GM19397 (cell line): ENCODE measurements around the gene SWSAP1.
"Not testable (repeated sequence)": the region's sequence is repeated elsewhere in the genome, so short reads cannot be mapped to it uniquely, and the experiment has no call there.

Experiments used
- ATAC-seq: cut with Tn5 transposase; IDR thresholded peaks from one replicate; pipeline ENCODE4 v1.9.1; 2021; ENCODE audit warnings: mild to moderate bottlenecking, moderate library complexity; ENCODE audit not compliant: unreplicated experiment

The SWSAP1 gene, protein sequence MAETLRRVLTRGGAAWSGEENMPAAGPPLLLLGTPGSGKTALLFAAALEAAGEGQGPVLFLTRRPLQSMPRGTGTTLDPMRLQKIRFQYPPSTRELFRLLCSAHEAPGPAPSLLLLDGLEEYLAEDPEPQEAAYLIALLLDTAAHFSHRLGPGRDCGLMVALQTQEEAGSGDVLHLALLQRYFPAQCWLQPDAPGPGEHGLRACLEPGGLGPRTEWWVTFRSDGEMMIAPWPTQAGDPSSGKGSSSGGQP

DNA sequence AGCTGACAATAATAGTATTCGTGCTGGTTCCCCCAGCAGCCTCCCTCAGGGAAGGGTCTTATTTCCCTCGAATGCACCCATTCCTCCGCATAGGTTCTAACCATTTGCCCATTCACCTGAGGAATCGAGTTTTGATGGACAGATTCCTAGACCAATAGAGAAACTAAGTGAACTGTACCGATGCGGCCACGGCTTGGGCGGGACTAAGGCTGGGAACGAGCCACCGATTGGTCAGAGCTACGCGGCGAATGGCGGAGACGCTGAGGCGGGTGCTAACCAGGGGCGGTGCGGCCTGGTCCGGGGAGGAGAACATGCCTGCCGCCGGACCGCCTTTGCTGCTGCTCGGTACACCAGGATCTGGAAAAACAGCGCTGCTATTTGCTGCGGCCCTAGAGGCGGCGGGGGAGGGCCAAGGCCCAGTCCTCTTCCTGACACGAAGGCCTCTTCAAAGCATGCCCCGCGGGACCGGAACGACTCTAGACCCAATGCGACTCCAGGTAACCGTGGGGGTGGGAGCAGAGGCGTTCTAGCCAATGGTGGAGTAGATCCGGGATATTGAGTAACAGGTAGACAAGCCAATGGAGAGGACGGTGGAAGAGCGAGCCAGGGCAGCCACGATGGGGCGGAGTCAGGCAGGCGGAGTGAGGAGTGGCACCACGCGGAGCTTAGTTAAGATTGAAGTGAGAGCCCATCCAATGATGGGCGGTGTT lies at the start of gene SWSAP1:
Gene SWSAP1 (plus strand): TSS at position 234 of the 710 bp plus-strand sequence. CDS start 15 bp downstream, at position 249.
- ATAC-seq, result peak; percentile 90

DNA sequence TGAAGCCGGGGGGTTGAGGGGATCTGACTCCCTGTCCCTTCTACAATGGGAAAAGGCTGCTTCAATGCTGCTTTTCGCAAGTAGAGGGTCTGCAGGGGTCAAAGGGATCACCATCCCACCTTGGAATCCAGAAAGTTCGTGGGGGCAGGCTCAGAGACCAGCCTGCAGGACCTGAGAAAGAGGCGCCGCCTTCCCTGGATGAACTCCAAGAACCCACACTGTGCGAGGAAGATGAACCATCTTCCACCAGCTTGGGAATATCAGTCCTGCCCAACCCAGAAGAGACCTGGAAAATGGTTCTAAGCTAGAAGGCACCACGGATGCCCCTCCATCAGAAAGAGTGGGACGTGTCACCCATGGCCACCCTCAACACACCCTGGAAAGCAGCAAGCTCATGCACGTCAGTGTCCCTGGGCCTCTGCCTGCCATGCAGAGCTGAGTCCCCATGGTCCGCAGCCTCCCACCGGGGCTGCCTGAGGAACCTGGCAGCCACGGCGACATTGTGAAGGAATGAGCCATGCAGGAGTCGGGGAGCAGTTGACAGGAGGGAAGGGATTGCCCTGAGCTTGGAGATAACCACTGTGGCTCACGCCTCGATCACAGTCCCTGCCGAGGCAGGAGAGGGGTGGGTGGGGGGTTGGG lies 49.6 kb upstream of the SWSAP1 start:
- ATAC-seq, result no peak

DNA sequence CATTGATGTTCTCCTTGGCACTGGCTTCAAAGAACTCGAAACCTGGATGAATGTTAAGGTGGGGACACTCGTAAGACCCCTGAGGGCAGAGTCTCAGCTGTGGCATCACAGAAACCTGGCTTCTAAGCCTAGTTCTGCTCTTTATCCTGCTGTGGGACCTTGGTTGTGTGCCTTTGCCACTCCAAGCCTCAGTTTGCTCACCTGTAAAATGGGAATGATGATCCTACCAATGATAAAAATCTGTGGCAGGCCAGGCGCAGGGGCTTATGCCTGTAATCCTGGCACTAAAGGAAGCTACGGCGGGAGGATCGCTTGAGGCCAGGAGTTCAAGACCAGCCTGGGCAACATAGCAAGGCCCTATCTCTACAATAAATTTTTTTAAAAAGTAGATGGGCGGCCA lies 48.9 kb upstream of the SWSAP1 start:
- no peak for ATAC-seq

DNA sequence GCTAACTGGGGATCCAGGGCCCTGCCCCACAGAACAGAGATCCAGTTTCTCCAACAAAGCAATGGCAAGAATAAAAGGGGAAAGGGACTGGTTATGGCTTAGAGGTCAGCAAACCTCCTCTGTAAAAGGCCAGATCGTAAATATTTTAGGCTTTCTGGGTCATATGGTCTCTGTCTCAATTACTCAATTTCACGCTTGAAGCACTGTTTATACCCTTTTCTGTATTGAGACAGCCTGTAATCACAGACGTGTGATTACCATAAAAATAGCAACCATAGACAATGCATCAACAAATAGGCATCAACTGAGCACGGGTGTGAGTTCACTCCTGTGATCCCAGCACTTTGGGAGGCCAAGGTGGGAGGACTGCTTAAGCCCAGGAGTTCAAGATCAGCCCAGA lies 44.3 kb upstream of the SWSAP1 start:
- no peak for ATAC-seq

DNA sequence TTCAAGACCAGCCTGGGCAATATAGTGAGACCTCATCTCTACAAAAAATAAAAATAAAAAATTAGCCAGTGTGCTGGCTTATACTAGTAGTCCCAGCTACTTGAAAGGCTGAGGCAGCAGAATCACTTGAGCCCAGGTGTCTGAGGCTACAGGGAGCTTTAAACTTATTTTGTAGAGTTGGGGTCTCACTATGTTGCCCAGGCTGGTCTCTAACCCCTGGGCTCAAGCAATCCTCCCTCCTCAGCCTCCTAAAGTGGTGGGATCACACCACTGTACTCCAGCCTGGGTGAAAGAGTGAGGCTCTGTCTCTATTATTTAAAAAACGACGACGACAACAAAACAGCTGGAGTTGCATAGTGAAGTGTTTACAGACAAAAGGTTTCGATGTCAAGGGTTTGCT lies 43.0 kb upstream of the SWSAP1 start:
- no peak for ATAC-seq

DNA sequence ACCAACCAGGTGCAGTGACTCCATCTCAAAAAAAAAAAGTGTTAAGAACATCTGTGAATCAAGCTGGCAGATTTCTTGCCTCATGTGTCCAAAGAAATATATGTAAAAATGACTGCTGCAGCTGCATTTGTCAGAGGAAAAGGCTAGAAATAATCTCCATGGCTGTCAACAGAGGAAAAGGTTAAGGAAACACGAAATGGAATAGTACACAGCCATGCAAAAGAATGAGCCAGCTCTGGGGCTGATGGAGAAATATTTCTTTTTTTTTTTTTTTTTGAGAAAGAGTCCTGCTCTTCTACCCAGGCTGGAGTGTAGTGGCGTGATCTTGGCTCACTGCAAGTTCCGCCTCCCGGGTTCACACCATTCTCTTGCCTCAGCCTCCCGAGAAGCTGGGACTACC lies 41.6 kb upstream of the SWSAP1 start:
- ATAC-seq, result no peak

DNA sequence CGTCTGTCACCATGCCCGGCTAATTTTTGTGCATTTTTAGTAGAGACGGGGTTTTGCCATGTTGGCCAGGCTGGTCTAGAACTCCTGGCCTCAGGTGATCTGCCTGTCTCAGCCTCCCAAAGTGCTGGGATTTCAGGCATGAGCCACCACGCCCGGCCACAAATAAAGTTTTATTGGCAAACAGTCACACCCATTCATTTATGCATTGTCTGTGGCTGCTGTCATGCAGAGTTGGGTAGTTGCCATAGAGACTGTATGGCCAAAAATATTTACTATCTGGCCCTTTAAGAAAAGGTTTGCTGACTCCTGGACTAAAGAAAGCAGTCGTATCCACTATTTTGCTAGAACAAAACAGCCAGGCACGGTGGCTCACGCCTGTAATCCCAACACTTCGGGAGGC lies 40.6 kb upstream of the SWSAP1 start:
- not testable (repeated sequence) for ATAC-seq

DNA sequence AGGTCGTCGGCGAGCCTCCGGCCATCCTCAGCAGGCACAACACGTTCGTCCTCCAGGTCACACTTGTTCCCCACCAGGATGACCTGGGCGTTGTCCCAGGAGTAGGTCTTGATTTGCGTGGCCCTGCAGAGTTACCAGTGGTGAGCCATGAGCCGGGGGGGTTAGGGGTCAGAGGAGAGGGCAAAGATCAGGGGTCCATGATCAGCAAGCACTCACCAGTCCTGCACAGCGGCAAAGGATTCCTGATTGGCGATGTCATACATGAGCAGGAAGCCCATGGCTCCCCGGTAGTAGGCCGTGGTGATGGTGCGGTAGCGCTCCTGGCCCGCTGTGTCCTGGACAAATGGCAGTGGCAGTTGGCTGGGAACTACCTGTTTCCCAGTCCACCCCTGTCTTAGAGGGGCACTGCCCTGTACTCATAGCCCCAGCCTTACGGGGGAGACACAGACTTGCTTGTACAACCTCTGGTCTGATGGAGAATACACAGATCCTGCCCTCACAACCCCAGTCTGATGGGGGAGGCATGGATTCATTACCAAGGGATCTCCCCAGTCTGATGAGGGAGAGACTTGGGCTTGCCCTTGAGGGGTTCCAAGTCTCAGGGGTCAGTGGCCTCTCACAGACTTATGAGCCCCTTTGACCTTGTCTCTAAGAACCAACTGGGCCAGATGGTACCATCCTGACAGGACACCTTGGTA lies 38.9 kb upstream of the SWSAP1 start:
- no peak for ATAC-seq

DNA sequence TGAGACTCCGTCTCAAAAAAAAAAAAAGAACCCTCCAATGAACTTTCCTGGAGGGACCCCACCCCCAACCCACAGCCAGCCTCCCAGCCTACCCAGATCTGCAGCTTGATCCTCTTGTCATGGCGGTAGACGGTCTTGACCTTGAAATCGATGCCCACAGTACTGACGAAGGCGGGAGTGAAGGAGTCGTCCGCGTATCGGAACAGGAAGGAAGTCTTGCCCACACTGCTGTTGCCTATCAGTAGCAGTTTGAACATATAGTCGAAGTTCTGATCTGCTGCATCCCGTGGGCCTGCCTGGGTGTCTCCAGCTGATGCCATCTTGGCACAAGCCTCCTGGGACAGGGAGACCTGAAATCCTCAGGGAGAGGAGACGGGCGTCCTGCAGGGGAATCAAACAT lies 37.4 kb upstream of the SWSAP1 start:
- ATAC-seq, result no peak

DNA sequence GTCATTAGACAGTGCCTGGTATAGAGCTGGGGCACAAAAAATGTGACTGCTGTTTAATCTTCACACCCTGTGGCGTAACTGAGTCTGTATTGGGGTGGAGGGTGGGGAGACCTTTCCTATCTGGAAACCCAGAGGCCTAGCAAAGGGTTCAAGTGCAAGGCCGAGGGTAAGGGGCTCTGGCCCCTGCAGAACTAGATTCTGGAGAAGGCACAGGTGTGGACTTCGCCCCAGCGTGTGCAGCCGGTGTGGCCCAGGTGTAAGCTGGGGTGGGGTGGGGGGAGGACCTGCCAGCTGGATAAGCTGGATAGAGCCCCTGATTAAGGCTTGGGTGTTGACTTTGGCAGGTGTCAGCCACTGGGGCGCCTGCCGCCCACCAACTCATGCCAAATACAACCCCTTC lies 36.3 kb upstream of the SWSAP1 start:
- no peak for ATAC-seq

DNA sequence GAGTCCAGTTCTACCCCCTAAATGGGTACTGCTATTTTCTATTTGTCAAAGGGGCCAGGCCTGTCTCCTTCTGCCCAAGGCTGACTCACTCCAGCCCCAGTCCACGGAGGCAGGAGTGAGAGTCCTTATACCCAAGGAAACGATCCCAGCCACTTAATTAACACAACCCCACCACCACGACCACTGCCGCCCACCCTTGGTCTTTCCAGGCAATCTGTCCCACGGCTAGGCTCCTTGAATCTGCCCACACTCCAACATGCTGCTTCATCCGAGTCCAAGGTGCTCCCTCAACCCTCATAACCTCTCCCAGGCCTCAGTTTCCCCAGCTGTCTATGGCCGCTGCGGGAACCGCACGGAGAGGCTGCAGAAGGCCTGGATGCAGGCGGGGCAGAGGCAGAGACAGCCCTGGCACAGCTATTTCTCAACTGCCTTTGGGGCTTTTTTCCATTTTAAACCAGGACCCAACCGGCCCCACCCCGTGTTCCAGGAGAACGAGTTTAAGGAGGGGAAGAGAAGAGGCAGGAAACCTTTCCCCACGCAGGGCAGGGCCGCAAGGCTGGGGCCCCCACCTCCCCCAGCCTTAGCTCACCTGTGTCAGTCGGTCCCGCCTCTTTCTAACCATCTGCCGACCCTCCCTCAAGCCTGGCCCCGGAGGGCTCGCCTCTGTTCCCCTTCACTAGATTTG lies 35.8 kb upstream of the SWSAP1 start:
- ATAC-seq, result no peak

DNA sequence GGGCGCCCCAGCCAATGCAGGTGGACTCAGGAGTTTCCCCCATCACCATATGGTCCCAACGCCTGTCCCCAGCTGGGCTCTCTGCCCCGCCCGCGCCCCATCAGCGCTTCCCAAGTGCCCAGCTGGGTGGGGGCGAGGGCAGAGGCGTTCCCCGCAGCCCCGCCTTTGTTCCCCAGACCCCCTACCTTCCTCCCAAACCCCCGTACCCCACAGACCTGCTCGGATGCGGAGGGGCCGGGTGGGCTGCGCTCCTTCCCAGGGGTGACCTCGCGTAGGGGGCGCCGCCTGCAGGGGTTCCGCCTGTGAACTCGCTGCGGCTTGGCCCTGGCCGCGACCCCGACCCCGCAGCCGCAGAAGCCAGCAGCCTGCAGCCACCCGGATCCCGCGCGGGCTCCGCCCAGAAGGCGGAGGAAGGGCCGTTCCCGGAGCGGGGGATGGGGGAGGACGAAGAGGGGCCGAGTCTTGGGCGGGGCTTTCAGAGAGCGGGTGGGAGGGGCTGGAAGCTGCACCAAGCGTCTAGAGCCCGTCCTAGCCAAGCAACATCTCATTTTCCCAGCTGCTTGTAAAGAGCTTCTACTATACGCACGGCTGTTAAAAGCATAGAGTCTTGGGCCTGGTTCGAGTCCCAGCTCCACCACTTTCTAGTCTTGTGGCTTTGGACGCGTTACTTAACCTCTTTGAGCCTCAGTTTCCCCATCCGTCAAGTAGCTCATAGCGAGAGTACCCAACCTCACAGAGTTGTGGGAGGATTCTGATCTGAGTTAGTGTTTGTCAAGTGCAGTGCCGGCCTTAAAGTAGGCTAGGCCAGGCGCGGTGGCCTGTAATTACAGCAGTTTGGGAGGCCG lies 35.0 kb upstream of the SWSAP1 start, which contains the start of gene RAB3D:
Gene RAB3D (minus strand): TSS at position 404 of the 845 bp plus-strand sequence. CDS start 2,258 bp downstream, outside the sequence.
- peak; percentile 77 for ATAC-seq

DNA sequence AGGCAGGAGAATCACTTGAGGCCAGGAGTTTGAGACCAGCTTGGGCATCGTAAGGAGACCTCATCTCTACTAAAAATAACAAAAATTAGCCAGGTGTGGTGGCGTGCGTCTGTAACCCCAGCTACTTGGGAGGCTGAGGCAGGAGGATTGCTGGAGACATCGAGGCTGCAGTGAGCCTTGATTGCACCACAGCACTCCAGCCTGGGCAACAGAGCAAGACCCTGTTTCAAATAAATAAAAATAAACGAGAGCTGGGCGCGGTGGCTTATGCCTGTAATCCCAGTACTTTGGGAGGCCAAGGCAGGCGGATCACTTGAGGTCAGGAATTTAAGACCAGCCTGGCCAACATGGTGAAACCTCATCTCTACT lies 34.4 kb upstream of the SWSAP1 start:
- ATAC-seq, result not testable (repeated sequence)

DNA sequence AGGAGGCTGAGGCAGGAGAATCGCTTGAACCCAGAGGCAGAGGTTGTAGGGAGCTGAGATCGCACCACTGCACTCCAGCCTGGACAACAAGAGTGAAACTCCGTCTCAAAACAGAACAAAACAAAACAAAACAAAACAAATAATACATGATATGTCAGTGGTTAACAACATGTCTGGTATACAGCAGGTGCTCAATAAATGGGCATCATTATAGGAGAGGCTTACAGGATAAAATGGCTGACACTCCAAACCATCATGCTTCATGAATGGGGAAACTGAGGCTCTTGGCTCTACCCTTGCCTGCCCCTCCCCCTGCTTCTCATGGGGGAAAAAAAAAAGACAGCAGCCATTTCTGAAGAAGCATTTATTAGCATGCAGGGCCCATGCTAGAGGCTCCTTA lies 32.0 kb upstream of the SWSAP1 start:
- ATAC-seq, result no peak

DNA sequence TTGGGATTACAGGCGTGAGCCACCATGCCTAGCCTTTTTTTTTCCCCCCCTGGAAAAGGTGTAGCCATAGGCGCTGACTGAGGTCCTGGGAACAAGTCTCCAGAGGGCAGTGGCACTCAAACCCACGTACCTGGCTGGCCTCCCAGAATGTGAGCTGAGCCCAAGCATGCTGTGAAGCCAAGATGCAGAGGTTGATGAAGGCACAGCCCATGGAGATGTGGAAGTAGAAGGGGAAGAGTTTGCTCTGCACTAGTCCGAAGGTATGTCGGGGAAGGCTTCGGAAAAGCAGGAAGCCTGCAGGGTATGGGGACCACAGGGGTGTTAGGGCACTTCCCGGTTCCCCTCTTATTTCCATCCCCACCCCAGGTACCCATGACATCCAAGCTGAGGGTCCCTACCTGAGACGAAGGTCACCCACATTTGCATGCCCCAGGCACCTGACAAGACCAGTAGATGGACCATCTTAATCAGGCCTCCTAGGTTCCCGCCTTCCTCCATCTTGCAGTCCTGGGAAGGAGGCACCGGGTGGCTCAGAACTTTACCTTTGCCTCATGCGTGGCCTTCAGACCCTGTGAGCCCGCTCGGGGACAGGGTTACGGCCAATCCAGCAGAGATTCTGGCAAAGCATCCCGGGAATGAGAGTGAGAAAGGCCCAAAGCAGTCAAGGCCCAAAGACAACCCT lies 29.2 kb upstream of the SWSAP1 start:
- no peak for ATAC-seq

DNA sequence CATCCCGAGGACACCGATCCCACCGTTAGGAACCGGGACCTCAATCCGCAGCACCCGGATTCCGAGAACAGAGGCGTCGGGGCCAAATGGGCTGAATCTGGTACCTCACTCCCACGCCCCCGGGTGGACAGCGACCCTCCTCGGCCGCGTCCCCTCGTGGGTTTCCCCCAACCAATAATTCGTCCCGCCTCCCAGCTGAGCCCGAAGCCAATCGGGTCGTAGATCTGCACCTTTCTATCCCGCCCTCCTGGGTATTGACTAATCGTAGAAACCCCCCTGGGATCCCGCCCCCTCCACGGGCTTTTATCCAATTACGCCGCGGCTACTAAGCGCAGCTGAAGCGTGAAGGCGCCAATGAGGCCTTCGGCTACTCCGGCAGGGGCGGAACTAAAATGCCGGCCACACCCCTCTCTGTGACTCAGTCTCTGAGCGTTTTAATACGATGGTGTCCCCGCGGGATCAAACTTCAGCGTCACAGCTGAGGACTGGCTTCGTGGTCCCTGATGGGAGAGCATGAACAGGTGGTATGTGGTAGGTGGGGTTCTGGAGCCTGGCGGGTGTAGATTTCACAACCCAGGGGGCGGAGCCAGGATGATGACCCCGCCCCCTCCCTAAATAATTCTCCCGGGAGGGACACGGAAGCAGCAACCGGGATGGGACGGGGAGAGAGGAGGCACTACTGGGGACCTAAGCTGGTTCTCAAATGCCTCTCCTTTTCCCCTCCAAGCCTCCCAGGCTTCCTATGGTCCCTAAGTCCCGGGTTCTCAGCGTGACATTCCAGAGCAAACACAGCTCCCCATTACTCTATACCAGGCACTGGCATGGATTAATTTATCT lies 28.1 kb upstream of the SWSAP1 start, which contains the start of the genes CCDC159 and TMEM205:
Gene CCDC159 (plus strand): TSS at position 416 of the 837 bp plus-strand sequence. CDS start 88 bp downstream, at position 504.
Gene TMEM205 (minus strand): TSS at position 165 of the 837 bp plus-strand sequence. CDS start 649 bp downstream, outside the sequence.
- ATAC-seq, result peak; percentile 89

DNA sequence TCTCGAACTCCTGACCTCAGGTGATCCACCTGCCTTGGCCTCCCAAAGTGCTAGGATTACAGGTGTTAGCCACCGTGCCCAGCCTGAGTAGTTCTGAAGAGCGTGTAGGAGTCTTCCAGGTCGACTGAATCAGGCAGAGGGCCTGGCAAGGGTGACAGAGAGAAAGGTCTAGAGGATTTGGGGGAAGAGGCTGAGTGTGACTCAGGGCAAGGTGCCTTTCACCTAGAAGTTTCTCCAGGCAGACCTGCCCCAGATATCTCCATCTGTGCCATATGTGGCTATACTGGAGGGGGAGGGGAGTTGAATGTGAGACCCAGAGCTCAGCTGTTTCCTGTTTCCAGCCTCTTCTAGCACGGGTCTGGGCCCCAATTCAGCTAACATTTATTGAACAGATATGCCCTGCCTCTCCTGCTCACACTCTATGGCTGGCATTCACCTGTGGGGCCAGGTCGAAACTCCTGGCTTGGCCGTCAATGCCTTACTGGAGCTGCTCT lies 26.9 kb upstream of the SWSAP1 start:
- no peak for ATAC-seq

DNA sequence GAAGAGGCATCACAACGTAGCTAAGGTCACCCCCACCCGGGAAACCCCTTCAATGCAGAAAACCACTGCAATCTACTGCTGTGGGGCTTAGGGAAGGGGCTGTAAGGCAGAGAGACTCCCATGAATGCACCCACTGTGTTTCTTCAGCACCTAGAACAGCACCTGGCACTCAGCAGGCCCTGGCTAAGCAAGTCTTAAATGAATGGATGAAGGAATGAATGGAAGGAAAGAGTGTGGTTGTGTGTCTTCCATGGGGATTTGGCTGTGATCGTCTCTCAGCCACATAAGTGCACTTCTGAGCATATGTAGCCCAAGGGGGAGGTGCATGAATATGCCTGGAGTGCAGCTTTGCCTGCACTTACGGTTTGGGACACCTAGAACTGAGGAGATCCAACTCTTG lies 25.3 kb upstream of the SWSAP1 start:
- no peak for ATAC-seq
